ENCODE measurements around the gene UACA. TPM values are rescaled to one million over a fixed set of nuclear protein-coding genes. Genes with fewer than 3 reads are reported as not detected.

Gene UACA
- total RNA-seq, 4 donors from 2014 or later, result 83.2 to 154 (median 107) TPM

DNA sequence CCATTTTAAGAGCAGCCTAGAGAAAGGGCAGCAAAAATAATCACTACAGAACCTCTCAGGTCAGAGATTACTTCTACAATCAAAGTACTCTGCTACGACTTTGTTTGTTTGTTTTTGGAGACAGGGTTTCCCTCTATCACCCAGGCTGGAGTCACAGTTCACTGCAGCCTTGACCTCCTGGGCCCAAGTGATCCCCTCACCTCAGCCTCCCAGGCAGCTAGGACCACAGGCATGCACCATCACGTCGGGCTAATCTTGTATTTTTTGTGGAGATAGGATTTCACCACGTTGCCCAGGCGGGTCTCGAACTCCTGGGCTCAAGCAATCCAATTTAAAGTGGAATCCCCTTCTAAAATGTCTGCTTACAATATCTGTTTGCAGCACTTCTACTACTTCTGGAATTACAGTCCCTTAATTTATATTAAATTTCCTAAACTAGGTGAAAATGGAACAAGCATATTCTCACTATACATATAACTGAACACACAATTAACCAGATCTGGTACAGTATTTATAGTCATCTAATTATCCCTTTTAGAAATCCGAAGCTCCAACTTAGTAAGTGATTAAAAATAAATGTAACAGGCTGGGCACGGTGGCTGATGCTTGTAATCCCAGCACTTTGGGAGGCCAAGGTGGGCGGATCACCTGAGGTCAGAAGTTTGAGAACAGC lies 4.4 kb downstream of the UACA start:
- TF ChIP-seq, protein P1, sequence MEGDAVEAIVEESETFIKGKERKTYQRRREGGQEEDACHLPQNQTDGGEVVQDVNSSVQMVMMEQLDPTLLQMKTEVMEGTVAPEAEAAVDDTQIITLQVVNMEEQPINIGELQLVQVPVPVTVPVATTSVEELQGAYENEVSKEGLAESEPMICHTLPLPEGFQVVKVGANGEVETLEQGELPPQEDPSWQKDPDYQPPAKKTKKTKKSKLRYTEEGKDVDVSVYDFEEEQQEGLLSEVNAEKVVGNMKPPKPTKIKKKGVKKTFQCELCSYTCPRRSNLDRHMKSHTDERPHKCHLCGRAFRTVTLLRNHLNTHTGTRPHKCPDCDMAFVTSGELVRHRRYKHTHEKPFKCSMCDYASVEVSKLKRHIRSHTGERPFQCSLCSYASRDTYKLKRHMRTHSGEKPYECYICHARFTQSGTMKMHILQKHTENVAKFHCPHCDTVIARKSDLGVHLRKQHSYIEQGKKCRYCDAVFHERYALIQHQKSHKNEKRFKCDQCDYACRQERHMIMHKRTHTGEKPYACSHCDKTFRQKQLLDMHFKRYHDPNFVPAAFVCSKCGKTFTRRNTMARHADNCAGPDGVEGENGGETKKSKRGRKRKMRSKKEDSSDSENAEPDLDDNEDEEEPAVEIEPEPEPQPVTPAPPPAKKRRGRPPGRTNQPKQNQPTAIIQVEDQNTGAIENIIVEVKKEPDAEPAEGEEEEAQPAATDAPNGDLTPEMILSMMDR (IDR thresholded peaks at IDR 0.05; ENCODE audit: low read depth), result no peak

DNA sequence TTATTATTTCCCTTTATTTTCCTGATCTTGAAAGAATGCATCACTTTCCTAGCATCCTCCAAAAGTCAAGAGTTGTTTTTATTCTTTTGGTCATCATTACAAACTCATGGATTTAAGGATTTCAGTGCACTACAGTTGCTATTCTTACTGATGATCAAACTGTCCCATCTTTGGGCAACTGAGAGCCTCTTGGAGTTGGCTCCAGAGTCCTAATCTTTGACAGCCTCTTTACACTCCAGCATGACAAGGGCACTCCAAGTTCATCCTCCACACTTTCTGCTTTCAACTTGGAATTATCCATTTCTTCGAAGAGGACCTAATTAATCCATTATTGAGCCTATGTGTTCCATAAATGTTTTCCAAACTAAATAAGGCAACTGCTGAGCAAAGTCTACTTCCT lies 5.7 kb downstream of the UACA start:
- TF ChIP-seq, protein P1 (IDR thresholded peaks at IDR 0.05; ENCODE audit: low read depth), result no peak

DNA sequence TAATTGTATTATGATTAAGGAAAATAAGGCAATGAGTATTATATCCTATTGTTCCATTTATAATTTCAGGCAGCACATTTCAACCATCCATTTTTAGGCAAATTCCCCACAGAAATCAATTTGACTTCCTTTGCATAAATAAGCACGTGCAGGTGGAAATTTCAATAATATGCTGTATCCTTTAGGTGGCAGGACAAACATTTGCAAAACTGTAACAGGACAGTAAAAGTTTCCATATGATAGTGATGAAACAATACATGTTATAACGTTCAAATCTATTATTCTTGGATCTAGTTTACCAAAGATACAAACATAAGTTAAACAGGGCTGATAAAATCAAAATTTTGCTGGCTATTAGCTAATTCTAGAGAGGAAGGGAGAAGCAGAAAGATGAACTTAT lies 8.5 kb downstream of the UACA start:
- TF ChIP-seq, protein P1 (IDR thresholded peaks at IDR 0.05; ENCODE audit: low read depth), result no peak

DNA sequence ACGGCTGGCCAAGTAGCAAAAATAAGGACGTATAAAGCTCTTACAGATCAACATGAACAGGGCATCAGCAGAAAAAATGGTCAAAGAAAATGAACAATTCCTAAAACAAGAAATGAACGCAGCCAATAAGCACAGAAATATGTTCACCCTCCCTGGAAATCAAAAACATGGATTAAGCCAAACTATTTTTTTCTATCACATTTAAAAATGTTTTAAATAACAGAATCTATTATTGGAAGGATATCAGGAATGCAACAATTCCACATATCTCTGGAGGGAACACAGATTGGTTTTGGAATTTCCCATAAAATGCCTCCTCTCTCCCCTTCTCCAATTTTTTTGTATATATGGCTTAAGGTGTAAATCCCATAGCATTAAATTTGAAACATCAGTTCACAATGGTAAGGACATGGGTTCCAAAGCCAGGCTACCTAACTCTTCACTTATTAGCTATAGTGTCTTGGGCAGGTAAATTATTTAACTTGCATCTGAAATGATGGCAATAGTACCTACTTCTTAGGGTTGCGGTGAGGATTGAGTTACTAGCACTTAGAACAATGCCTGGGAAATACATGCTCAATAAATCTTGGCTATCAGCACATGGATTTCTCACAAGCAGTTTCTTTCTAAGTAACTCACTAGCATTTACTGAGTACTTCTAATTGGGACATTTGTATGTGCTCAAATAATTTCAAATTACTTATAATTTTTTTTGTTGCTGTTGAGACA lies 10.1 kb downstream of the UACA start:
- TF ChIP-seq, protein P1 (IDR thresholded peaks at IDR 0.05; ENCODE audit: low read depth), result no peak

DNA sequence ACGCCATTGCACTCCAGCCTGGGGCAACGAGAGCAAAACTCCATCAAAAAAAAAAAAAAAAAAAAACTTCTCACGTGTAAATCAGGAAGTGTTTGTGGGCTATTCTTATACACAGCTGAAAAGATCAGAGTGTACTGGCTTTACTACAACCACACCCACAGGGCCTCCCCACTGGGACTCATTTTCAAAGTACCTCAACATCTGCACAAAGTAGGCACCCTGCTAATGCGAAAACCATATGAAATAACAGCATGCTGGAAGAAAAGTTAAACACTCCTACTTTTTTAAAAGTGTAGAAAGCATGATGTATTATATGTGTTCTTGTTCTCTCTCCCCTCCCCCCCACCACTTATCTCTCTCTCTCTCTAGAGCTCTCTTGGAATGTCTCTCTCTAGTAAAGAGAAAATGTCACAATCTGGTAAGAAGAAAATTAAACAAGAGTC lies 11.1 kb downstream of the UACA start:
- TF ChIP-seq, protein P1 (IDR thresholded peaks at IDR 0.05; ENCODE audit: low read depth), result no peak

DNA sequence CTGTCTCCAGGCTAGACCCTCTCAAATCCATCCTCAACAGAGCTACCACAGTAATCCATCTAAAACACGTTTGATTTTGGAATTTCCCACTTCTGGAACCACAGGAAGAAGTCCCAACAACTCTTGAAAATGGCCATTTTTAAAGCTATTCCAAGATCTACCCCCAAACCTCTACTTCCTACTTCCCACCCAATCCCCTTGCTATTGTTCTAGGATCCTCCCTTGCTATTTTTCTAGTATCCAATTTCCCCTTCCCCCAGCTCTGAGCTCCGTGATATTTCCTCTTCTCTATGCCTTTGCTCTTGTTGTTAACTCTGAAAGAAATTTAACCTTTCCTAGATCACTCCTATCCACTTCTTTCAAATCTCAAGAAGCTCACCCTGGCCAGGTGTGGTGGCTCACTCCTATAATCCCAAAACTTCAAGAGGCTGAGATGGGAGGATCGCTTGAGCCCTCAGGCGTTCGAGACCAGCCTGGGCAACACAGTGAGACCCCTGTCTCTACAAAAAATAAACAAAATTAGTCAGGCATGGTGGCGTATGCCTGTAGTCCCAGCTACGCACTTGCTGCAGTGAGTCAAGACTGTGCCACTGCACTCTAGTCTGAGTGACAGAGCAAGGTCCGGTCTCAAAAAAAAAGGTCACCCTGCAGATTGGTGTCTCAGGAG lies 13.0 kb downstream of the UACA start:
- TF ChIP-seq, protein P1 (IDR thresholded peaks at IDR 0.05; ENCODE audit: low read depth), result no peak

DNA sequence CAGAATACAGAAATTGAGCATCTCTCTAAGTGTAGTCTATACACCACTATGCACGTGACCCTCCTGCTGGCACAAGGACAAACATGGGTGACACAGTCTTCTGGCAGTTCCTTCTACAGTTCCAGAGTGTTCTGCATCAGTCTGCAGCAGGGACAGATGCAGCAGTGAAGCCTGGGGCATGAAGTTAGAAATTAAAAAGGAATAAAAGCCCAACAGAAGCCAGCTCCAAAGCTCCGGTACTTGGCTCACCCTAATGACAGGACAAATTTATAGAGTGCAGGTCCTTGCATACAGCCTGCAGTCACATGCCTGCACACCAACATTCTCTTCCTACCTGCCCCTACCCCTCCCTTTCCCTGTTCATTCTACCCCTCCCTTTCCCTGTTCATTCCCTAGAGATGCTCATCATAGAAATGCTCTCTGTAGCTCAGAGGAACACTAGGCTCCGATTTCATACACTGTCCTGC lies 15.0 kb downstream of the UACA start:
- TF ChIP-seq, protein P1 (IDR thresholded peaks at IDR 0.05; ENCODE audit: low read depth), result no peak
